Lung (tissue), 12 donors: ENCODE data around the gene WNT5B. TPM values are rescaled to one million over a fixed set of nuclear protein-coding genes. Genes with fewer than 3 reads are reported as not detected.

ENCODE experiments used
- ATAC-seq: fragments of 200-7000 bp; cut with Tn5 transposase; one replicate; pipeline ENCODE4 v1.9.1; 2020; ENCODE audit warnings: moderate number of reproducible peaks; ENCODE audit not compliant: insufficient read depth, low FRiP score
- DNase-seq, 3 donors: peaks; one replicate each; pipeline ENCODE4 v3.0.0-alpha.2; 2013 to 2017
- H3K27ac ChIP-seq, 2 donors: one replicate each; pipeline ENCODE4 v1.5.1; 2013; ENCODE audit warnings: mild to moderate bottlenecking in 2 of 2, moderate library complexity in 2 of 2, control low read depth in 1 of 2, inconsistent platforms in 1 of 2, low read depth in 1 of 2, low read length in 1 of 2
- H3K27me3 ChIP-seq, 3 donors: one replicate each; pipeline ENCODE4 v1.5.1; 2013; ENCODE audit warnings: low read length in 2 of 3; ENCODE audit not compliant: control insufficient read depth in 3 of 3, insufficient read depth in 3 of 3
- H3K36me3 ChIP-seq, 4 donors: one replicate each; pipeline ENCODE4 v1.5.1; 2013; ENCODE audit warnings: low read length in 4 of 4, mild to moderate bottlenecking in 1 of 4, moderate library complexity in 1 of 4; ENCODE audit not compliant: control insufficient read depth in 4 of 4, insufficient read depth in 4 of 4
- H3K4me1 ChIP-seq, 5 donors: one replicate each; pipeline ENCODE4 v1.5.1; 2013; ENCODE audit warnings: low read length in 5 of 5, mild to moderate bottlenecking in 2 of 5, moderate library complexity in 1 of 5; ENCODE audit not compliant: control insufficient read depth in 5 of 5, insufficient read depth in 5 of 5
- H3K4me3 ChIP-seq: one replicate; pipeline ENCODE4 v1.5.1; 2013; ENCODE audit warnings: mild to moderate bottlenecking, control low read depth, moderate library complexity
- H3K9ac ChIP-seq, 2 donors: one replicate each; pipeline ENCODE4 v1.5.1; 2013; ENCODE audit warnings: low read length in 2 of 2, control low read depth in 1 of 2; ENCODE audit not compliant: insufficient read depth in 1 of 2
- H3K9me3 ChIP-seq, 4 donors: one replicate each; pipeline ENCODE4 v1.5.1; 2013; ENCODE audit warnings: low read length in 3 of 4, mild to moderate bottlenecking in 1 of 4, moderate library complexity in 1 of 4; ENCODE audit not compliant: control insufficient read depth in 4 of 4, insufficient read depth in 3 of 4
- CTCF ChIP-seq: IDR thresholded peaks from 2 replicates; pipeline ENCODE4 v1.5.1; 2012; ENCODE audit warnings: mild to moderate bottlenecking; ENCODE audit errors: control extremely low read depth, extremely low read depth
- WGBS, 2 donors: extraction: QIAGEN DNeasy Blood & Tissue Kit; methylation state at CpG; one replicate each; pipeline ENCODE4 v1.1.7; 2013; 5-methylcytosine and 5-hydroxymethylcytosine counted together
- polyA plus RNA-seq, 2 donors: library from polyadenylated mRNA; stranded (reverse); fragments of 200-250 nt; gene quantifications; one replicate each; pipeline ENCODE4 v1.2.1, GENCODE V29; 2013
- total RNA-seq, 2 donors: library from RNA; depleted of rRNA in 1 of 2; stranded (reverse); fragments of >200 nt in 1 of 2; gene quantifications; one replicate each; pipeline ENCODE4 v1.2.1, GENCODE V29; 2014 to 2021
- donor health status: control.
- donor health status: control.
- donor health status: Bipolar disorder and iron deficiency.
- donor health status: healthy.
- donor health status: DM: yes; HTN: yes; CAD: no.

WNT5B gene
- total and polyA plus RNA-seq, 4 donors: 2.8 to 12.6 (median 5.7) TPM

GRCh38 chr12:1590221-1590979 is 38.6 kb upstream of the WNT5B start:
- H3K27me3 ChIP-seq: no peaks in the 10 kb centered on the region
- H3K9me3 ChIP-seq: no peaks in the 10 kb centered on the region
- H3K4me1 ChIP-seq: peaks cover 6 to 51% (median 25%) of the 10 kb centered on the region in 5 donors
- peak; percentile 55 to 75 (median 73) for DNase-seq
- no peak for ATAC-seq
- peak overlapping the region; percentile 1 for H3K4me3 ChIP-seq
- TF ChIP-seq CTCF: no peak
- WGBS, 2 donors: 38 to 73% methylated on average over 12 of the region's 12 CpGs
- peak overlapping the region in 1 of 2 donors; percentile 65 for H3K9ac ChIP-seq
- H3K36me3 ChIP-seq: peaks cover 0 to 5% (median 2%) of the 10 kb centered on the region in 4 donors
- H3K27ac ChIP-seq: peak overlapping the region in 1 of 2 donors; percentile 42

GRCh38 chr12:1591034-1591433 is 38.0 kb upstream of the WNT5B start:
- ATAC-seq (no peak), DNase-seq (no peak)
- WGBS, 2 donors: 19 to 34% methylated on average over 3 of the region's 3 CpGs
- Histone ChIP-seq H3K27me3 (no peaks in the 10 kb centered on the region), H3K4me3 (no peak overlapping the region), H3K4me1 (peaks cover 6 to 54% (median 25%) of the 10 kb centered on the region in 5 donors), H3K36me3 (peaks cover 0 to 5% (median 2%) of the 10 kb centered on the region in 4 donors), H3K9ac (peak overlapping the region in 1 of 2 donors; percentile 54), H3K9me3 (no peaks in the 10 kb centered on the region), H3K27ac (no peak overlapping the region)
- TF ChIP-seq CTCF: no peak

GRCh38 chr12:1591543-1591942 is 37.5 kb upstream of the WNT5B start:
- no peaks in the 10 kb centered on the region for H3K9me3 ChIP-seq
- no peaks in the 10 kb centered on the region for H3K27me3 ChIP-seq
- no peak overlapping the region for H3K27ac ChIP-seq
- no peak for DNase-seq
- WGBS, 2 donors: 26 to 36% methylated on average over 4 of the region's 4 CpGs
- peak overlapping the region in 1 of 2 donors; percentile 29 for H3K9ac ChIP-seq
- ATAC-seq: no peak
- H3K4me1 ChIP-seq: peaks cover 6 to 54% (median 25%) of the 10 kb centered on the region in 5 donors
- H3K4me3 ChIP-seq: no peak overlapping the region
- TF ChIP-seq CTCF: no peak
- peaks cover 0 to 5% (median 1%) of the 10 kb centered on the region in 4 donors for H3K36me3 ChIP-seq
